Neural progenitor cell (in vitro differentiated cells): ENCODE results near the gene DEFB125. TPM values are rescaled to one million over a fixed set of nuclear protein-coding genes. Genes with fewer than 3 reads are reported as not detected.
"Not testable (repeated sequence)": the region's sequence is repeated elsewhere in the genome, so short reads cannot be mapped to it uniquely, and the experiment has no call there.

ENCODE experiments used
- DNase-seq: peaks from one replicate; pipeline ENCODE4 v3.0.0-alpha.2; 2016; ENCODE audit warnings: low spot score
- H2AFZ ChIP-seq: fragments of 200-600 bp; sonication (generic); replicated peaks from 2 replicates; pipeline ENCODE4 v1.6.1; 2016; ENCODE audit warnings: antibody characterized with exemption
- H3F3A ChIP-seq: fragments of 200-600 bp; sonication (generic); 2 replicates; pipeline ENCODE4 v1.6.1; 2016; ENCODE audit warnings: antibody characterized with exemption, low read depth
- H3K27ac ChIP-seq: fragments of 200-600 bp; sonication (generic); 2 replicates; pipeline ENCODE4 v1.5.1; 2016; ENCODE audit warnings: mild to moderate bottlenecking
- H3K27me3 ChIP-seq: fragments of 200-600 bp; sonication (generic); 2 replicates; pipeline ENCODE4 v1.6.1; 2016; ENCODE audit warnings: mild to moderate bottlenecking, moderate library complexity
- H3K36me3 ChIP-seq: fragments of 200-600 bp; sonication (generic); 2 replicates; pipeline ENCODE4 v1.5.1; 2016
- H3K4me1 ChIP-seq: fragments of 200-600 bp; sonication (generic); 2 replicates; pipeline ENCODE4 v1.6.1; 2016; ENCODE audit warnings: mixed run types
- H3K4me2 ChIP-seq: fragments of 200-600 bp; sonication (generic); 2 replicates; pipeline ENCODE4 v1.6.1; 2016
- H3K4me3 ChIP-seq: fragments of 200-600 bp; sonication (generic); 2 replicates; pipeline ENCODE4 v1.5.1; 2016
- H3K79me2 ChIP-seq: fragments of 200-600 bp; sonication (generic); 2 replicates; pipeline ENCODE4 v1.6.1; 2016; ENCODE audit warnings: low read depth
- H3K9ac ChIP-seq: fragments of 200-600 bp; sonication (generic); 2 replicates; pipeline ENCODE4 v1.6.1; 2016
- H3K9me3 ChIP-seq: fragments of 200-600 bp; sonication (generic); 2 replicates; pipeline ENCODE4 v1.5.1; 2016; ENCODE audit warnings: low read depth
- H4K20me1 ChIP-seq: fragments of 200-600 bp; sonication (generic); 2 replicates; pipeline ENCODE4 v1.6.1; 2016; ENCODE audit warnings: low read depth
- H3K27ac Mint-ChIP-seq: 3 replicates; pipeline ENCODE4 v1.8.0; 2021; ENCODE audit warnings: mixed read lengths
- H3K27me3 Mint-ChIP-seq: 2 replicates; pipeline ENCODE4 v1.8.0; 2022; ENCODE audit warnings: low read depth, mild to moderate bottlenecking, inconsistent platforms, moderate library complexity, mixed read lengths; ENCODE audit not compliant: insufficient read depth
- H3K36me3 Mint-ChIP-seq: 3 replicates; pipeline ENCODE4 v1.8.0; 2021; ENCODE audit warnings: mixed read lengths
- H3K4me1 Mint-ChIP-seq: 3 replicates; pipeline ENCODE4 v1.8.0; 2021; ENCODE audit warnings: mixed read lengths
- H3K4me3 Mint-ChIP-seq: 3 replicates; pipeline ENCODE4 v1.8.0; 2021; ENCODE audit warnings: mild to moderate bottlenecking, moderate library complexity, mixed read lengths
- H3K9me3 Mint-ChIP-seq: 3 replicates; pipeline ENCODE4 v1.8.0; 2020; ENCODE audit warnings: mixed read lengths
- EZH2 ChIP-seq: fragments of 200-600 bp; sonication (generic); IDR thresholded peaks from 2 replicates; pipeline ENCODE4 v1.6.1; 2017; ENCODE audit warnings: antibody characterized with exemption, mild to moderate bottlenecking, moderate library complexity
- EZH2phosphoT487 ChIP-seq: fragments of 200-600 bp; sonication (generic); IDR thresholded peaks from 2 replicates; pipeline ENCODE4 v1.6.1; 2017; ENCODE audit warnings: antibody characterized with exemption
- total RNA-seq: library from RNA; depleted of rRNA; stranded (reverse); fragments of >200 nt; gene quantifications from 2 replicates; pipeline ENCODE4 v1.2.3, GENCODE V29; 2015; ENCODE audit warnings: low replicate concordance
- TF ChIP-seq, protein P1 (sequence below): fragments of 200-600 bp; sonication (generic); IDR thresholded peaks from 2 replicates; pipeline ENCODE4 v1.5.1; 2017; ENCODE audit warnings: antibody characterized with exemption, mild to moderate bottlenecking

Gene DEFB125
- total RNA-seq, 1 donor from 2014 or later, result not detected

DNA sequence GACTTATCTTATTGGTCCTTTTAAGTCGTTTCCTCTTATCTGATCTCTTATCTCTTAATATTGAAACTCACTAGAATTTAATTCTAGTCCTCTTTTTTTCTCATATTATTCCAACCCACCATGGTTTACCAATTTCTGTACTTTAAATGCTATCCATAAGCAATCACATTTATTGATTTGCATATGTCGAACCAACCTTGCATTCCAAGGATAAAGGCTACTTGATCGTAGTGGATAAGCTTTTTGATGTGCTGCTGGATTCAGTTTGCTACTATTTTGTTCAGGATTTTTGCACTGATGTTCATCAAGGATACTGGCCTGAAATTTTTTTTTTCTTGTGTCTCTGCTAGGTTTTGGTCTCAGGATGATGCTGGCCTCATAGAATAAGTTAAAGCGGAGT lies 7.7 kb downstream of the DEFB125 start:
- Histone ChIP-seq H3K9ac (no peak overlapping the region), H3K4me2 (no peak overlapping the region), H4K20me1 (no peaks in the 10 kb centered on the region), H3F3A (no peaks in the 10 kb centered on the region), H3K4me1 (no peaks in the 10 kb centered on the region), H3K4me3 (no peak overlapping the region), H3K9me3 (peaks cover 9% of the 10 kb centered on the region), H3K27me3 (peaks cover 6% of the 10 kb centered on the region), H3K36me3 (no peaks in the 10 kb centered on the region), H3K79me2 (no peaks in the 10 kb centered on the region), H3K27ac (no peak overlapping the region), H2AFZ (no peak overlapping the region)
- TF ChIP-seq EZH2phosphoT487, result no peak
- TF ChIP-seq EZH2, result no peak
- TF ChIP-seq, protein P1, sequence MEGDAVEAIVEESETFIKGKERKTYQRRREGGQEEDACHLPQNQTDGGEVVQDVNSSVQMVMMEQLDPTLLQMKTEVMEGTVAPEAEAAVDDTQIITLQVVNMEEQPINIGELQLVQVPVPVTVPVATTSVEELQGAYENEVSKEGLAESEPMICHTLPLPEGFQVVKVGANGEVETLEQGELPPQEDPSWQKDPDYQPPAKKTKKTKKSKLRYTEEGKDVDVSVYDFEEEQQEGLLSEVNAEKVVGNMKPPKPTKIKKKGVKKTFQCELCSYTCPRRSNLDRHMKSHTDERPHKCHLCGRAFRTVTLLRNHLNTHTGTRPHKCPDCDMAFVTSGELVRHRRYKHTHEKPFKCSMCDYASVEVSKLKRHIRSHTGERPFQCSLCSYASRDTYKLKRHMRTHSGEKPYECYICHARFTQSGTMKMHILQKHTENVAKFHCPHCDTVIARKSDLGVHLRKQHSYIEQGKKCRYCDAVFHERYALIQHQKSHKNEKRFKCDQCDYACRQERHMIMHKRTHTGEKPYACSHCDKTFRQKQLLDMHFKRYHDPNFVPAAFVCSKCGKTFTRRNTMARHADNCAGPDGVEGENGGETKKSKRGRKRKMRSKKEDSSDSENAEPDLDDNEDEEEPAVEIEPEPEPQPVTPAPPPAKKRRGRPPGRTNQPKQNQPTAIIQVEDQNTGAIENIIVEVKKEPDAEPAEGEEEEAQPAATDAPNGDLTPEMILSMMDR, result no peak
- Mint-ChIP-seq H3K27me3 (peaks cover 5% of the 10 kb centered on the region), H3K4me3 (no peak overlapping the region), H3K4me1 (no peaks in the 10 kb centered on the region), H3K9me3 (peaks cover 6% of the 10 kb centered on the region), H3K36me3 (no peaks in the 10 kb centered on the region), H3K27ac (no peak overlapping the region)
- no peak for DNase-seq

DNA sequence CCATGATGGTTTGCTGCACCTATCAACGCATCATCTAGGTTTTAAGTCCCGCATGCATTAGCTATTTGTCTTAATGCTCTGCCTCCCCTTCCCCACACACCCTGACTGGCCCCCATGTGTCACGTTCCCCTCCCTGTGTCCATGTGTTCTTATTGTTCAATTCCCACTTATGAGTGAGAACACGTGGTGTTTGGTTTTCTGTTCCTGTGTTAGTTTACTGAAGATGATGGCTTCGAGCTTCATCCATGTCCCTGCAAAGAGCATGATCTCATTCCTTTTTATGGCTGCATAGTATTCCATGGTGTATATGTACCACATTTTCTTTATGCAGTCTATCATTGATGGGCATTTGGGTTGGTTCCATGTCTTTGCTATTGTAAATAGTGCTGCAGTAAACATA lies 10.2 kb downstream of the DEFB125 start:
- H2AFZ ChIP-seq, H3K36me3 Mint-ChIP-seq, H3K4me3 Mint-ChIP-seq, H3K27ac ChIP-seq, DNase-seq, H3K4me1 ChIP-seq, H3K9me3 ChIP-seq, H3K4me1 Mint-ChIP-seq, H4K20me1 ChIP-seq, H3K36me3 ChIP-seq, H3K4me3 ChIP-seq, H3K79me2 ChIP-seq, H3K27ac Mint-ChIP-seq, H3K4me2 ChIP-seq, H3K27me3 Mint-ChIP-seq, H3K9me3 Mint-ChIP-seq, H3F3A ChIP-seq, H3K27me3 ChIP-seq, H3K9ac ChIP-seq: not testable (repeated sequence)

DNA sequence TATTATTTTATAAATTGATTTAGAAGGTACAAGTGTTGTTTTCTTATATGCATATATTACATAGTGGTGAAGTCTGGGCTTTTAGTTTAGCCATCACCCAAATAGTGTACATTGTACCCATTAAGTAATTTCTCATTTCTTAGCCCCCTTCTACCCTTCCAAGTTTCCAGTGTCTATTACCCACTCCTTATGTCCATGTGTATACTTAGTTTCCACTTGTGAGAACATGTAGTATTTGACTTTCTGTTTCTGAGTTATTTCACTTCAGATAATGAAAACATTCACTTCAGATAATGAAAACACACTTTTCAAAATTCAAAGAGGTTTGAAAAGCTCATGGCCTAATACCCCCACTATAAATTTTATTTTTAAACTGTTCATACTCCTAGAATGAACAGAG lies 14.5 kb downstream of the DEFB125 start:
- Histone ChIP-seq H3K4me2 (no peak overlapping the region), H3K4me1 (no peaks in the 10 kb centered on the region), H3K27me3 (peaks cover 14% of the 10 kb centered on the region), H3K9me3 (no peaks in the 10 kb centered on the region), H3K27ac (no peak overlapping the region), H2AFZ (no peak overlapping the region), H3K4me3 (no peak overlapping the region), H3K36me3 (no peaks in the 10 kb centered on the region), H3K9ac (no peak overlapping the region), H3K79me2 (no peaks in the 10 kb centered on the region), H3F3A (no peaks in the 10 kb centered on the region), H4K20me1 (no peaks in the 10 kb centered on the region)
- Mint-ChIP-seq H3K4me1 (no peaks in the 10 kb centered on the region), H3K36me3 (no peaks in the 10 kb centered on the region), H3K27ac (no peak overlapping the region), H3K27me3 (no peaks in the 10 kb centered on the region), H3K4me3 (no peak overlapping the region), H3K9me3 (no peaks in the 10 kb centered on the region)
- DNase-seq, result no peak
- TF ChIP-seq, protein P1, result no peak

DNA sequence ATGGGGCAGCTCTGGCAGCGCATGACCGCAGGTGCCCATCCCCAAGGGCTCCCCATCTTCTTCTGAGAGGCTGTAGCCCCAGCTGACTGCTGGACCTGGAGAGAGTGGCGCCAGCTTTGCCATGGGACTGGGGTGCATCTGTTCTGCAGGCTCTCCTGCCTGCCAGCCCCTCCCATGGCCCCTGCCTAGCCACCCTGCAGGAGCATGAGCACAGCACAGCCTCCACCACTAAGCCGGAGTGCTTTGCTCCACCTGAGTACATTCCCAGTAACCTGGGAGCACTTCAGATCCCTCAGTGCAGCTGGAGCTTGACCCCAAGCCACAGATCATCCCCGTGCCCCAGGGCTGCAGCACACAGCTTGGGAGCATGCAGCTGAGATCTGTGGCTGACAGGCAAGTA lies 16.0 kb downstream of the DEFB125 start:
- Histone ChIP-seq H3K36me3 (no peaks in the 10 kb centered on the region), H3K9ac (no peak overlapping the region), H3K9me3 (no peaks in the 10 kb centered on the region), H2AFZ (no peak overlapping the region), H3K27me3 (peaks cover 23% of the 10 kb centered on the region), H3F3A (no peaks in the 10 kb centered on the region), H4K20me1 (no peaks in the 10 kb centered on the region), H3K79me2 (no peaks in the 10 kb centered on the region), H3K4me3 (no peak overlapping the region), H3K4me2 (no peak overlapping the region), H3K27ac (no peak overlapping the region), H3K4me1 (no peaks in the 10 kb centered on the region)
- no peak for DNase-seq
- Mint-ChIP-seq H3K36me3 (no peaks in the 10 kb centered on the region), H3K27ac (no peak overlapping the region), H3K9me3 (no peaks in the 10 kb centered on the region), H3K4me3 (no peak overlapping the region), H3K27me3 (no peaks in the 10 kb centered on the region), H3K4me1 (no peaks in the 10 kb centered on the region)
- TF ChIP-seq EZH2 (no peak), EZH2phosphoT487 (no peak)
- TF ChIP-seq, protein P1, result no peak
